HEK293 (cell line): ENCODE measurements around the gene CHMP4B.

ENCODE experiments used
- CTCF ChIA-PET: fragments of 350-600 bp; formaldehyde crosslinking; extraction: SDS; loops from one replicate; lab custom pipeline; 2021; ENCODE audit warnings: antibody characterized with exemption; lab: Yijun Ruan, JAX
- POLR2A ChIA-PET: fragments of 300-600 bp; formaldehyde crosslinking; extraction: SDS; loops from one replicate; lab custom pipeline; 2020; ENCODE audit warnings: antibody characterized with exemption, inconsistent platforms; lab: Yijun Ruan, JAX
- H3K27ac ChIP-seq: fragments of 200-500 bp; sonication (Bioruptor generic); 2 replicates; pipeline ENCODE4 v1.5.1; 2014; ENCODE audit warnings: low read depth, low read length, control low read depth, inconsistent platforms; ENCODE audit errors: extremely low read depth
- H3K36me3 ChIP-seq, 2 experiments: fragments of 200-500 bp in 1 of 2; sonication (Bioruptor generic) in 1 of 2; 1 replicate in 1 of 2; 2 replicates in 1 of 2; pipeline ENCODE4 v1.5.1; 2014 to 2017; ENCODE audit warnings: inconsistent platforms in 2 of 2, low read length in 2 of 2; ENCODE audit not compliant: control insufficient read depth in 2 of 2, insufficient read depth in 1 of 2
- H3K4me1 ChIP-seq: fragments of 200-500 bp; sonication (Bioruptor generic); 2 replicates; pipeline ENCODE4 v1.5.1; 2014; ENCODE audit warnings: mild to moderate bottlenecking, low read length, inconsistent platforms; ENCODE audit not compliant: control insufficient read depth, insufficient read depth
- H3K4me3 ChIP-seq: 2 replicates; pipeline ENCODE4 v1.5.1; 2011; ENCODE audit warnings: low read depth, mild to moderate bottlenecking, control low read depth, low read length, moderate library complexity
- H3K9me3 ChIP-seq: fragments of 200-500 bp; sonication (Bioruptor generic); 2 replicates; pipeline ENCODE4 v1.5.1; 2014; ENCODE audit warnings: low read depth, low read length, inconsistent platforms; ENCODE audit not compliant: control insufficient read depth, insufficient read depth
- BCL11A ChIP-seq: fragments of 450-650 bp; formaldehyde crosslinking; IDR thresholded peaks from 2 replicates; pipeline ENCODE4 v1.5.1; 2016; ENCODE audit warnings: low read depth, missing biosample characterization, missing genetic modification characterization
- FEZF1 ChIP-seq: fragments of 450-650 bp; formaldehyde crosslinking; IDR thresholded peaks from 2 replicates; pipeline ENCODE4 v1.5.1; 2016; ENCODE audit warnings: missing biosample characterization, missing genetic modification characterization
- KLF9 ChIP-seq: fragments of 450-650 bp; formaldehyde crosslinking; IDR thresholded peaks from 2 replicates; pipeline ENCODE4 v1.5.1; 2016; ENCODE audit warnings: missing biosample characterization, missing genetic modification characterization, low read depth
- TCF7L2 ChIP-seq: IDR thresholded peaks from 2 replicates; pipeline ENCODE4 v1.6.1; 2011; ENCODE audit warnings: low read depth, mild to moderate bottlenecking, inconsistent platforms, low read length, moderate library complexity, borderline replicate concordance
- WT1 ChIP-seq: fragments of 450-650 bp; formaldehyde crosslinking; IDR thresholded peaks from 2 replicates; pipeline ENCODE4 v1.5.1; 2016; ENCODE audit warnings: missing biosample characterization, missing genetic modification characterization
- YY1 ChIP-seq: fragments of 450-650 bp; formaldehyde crosslinking; IDR thresholded peaks from 2 replicates; pipeline ENCODE4 v1.5.1; 2018; ENCODE audit warnings: missing biosample characterization, missing genetic modification characterization
- ZBTB20 ChIP-seq: fragments of 450-650 bp; formaldehyde crosslinking; IDR thresholded peaks from 2 replicates; pipeline ENCODE4 v1.5.1; 2016; ENCODE audit warnings: missing biosample characterization, missing genetic modification characterization
- ZBTB21 ChIP-seq: fragments of 450-650 bp; formaldehyde crosslinking; IDR thresholded peaks from 2 replicates; pipeline ENCODE4 v1.5.1; 2017; ENCODE audit warnings: missing biosample characterization, missing genetic modification characterization
- ZNF157 ChIP-seq: fragments of 450-650 bp; formaldehyde crosslinking; IDR thresholded peaks from 2 replicates; pipeline ENCODE4 v1.5.1; 2016; ENCODE audit warnings: missing biosample characterization, missing genetic modification characterization
- ZNF16 ChIP-seq: fragments of 450-650 bp; formaldehyde crosslinking; IDR thresholded peaks from 2 replicates; pipeline ENCODE4 v1.5.1; 2016; ENCODE audit warnings: low read depth, missing biosample characterization, missing genetic modification characterization
- ZNF19 ChIP-seq: fragments of 450-650 bp; formaldehyde crosslinking; IDR thresholded peaks from 2 replicates; pipeline ENCODE4; 2016; ENCODE audit warnings: missing biosample characterization, missing genetic modification characterization, low read depth
- ZNF302 ChIP-seq: fragments of 450-650 bp; formaldehyde crosslinking; IDR thresholded peaks from 2 replicates; pipeline ENCODE4 v1.5.1; 2016; ENCODE audit warnings: missing biosample characterization, missing genetic modification characterization, low read depth
- ZNF37A ChIP-seq: fragments of 450-650 bp; IDR thresholded peaks from 2 replicates; pipeline ENCODE4 v1.5.1; 2018; ENCODE audit warnings: missing biosample characterization, missing genetic modification characterization
- ZNF423 ChIP-seq: fragments of 450-650 bp; formaldehyde crosslinking; IDR thresholded peaks from 2 replicates; pipeline ENCODE4 v1.5.1; 2016; ENCODE audit warnings: missing biosample characterization, missing genetic modification characterization
- ZNF433 ChIP-seq: fragments of 450-650 bp; formaldehyde crosslinking; IDR thresholded peaks from 2 replicates; pipeline ENCODE4 v1.5.1; 2016; ENCODE audit warnings: missing biosample characterization, missing genetic modification characterization, low read depth
- ZNF510 ChIP-seq: fragments of 450-650 bp; formaldehyde crosslinking; IDR thresholded peaks from 2 replicates; pipeline ENCODE4 v1.5.1; 2018; ENCODE audit warnings: mild to moderate bottlenecking, missing genetic modification characterization, missing biosample characterization; ENCODE audit not compliant: insufficient replicate concordance
- ZNF629 ChIP-seq: fragments of 450-650 bp; formaldehyde crosslinking; IDR thresholded peaks from 2 replicates; pipeline ENCODE4 v1.5.1; 2017; ENCODE audit warnings: missing biosample characterization, missing genetic modification characterization
- ZNF660 ChIP-seq: fragments of 450-650 bp; IDR thresholded peaks from 2 replicates; pipeline ENCODE4 v1.5.1; 2018; ENCODE audit warnings: missing biosample characterization, mild to moderate bottlenecking, missing genetic modification characterization
- ZNF664 ChIP-seq: fragments of 450-650 bp; formaldehyde crosslinking; IDR thresholded peaks from 2 replicates; pipeline ENCODE4 v1.5.1; 2016; ENCODE audit warnings: missing biosample characterization, missing genetic modification characterization
- ZNF843 ChIP-seq: fragments of 450-650 bp; formaldehyde crosslinking; IDR thresholded peaks from 2 replicates; pipeline ENCODE4 v1.5.1; 2016; ENCODE audit warnings: missing biosample characterization, missing genetic modification characterization
- TF ChIP-seq, protein P1 (sequence below): fragments of 450-650 bp; formaldehyde crosslinking; IDR thresholded peaks from 2 replicates; pipeline ENCODE4 v1.5.1; 2016; ENCODE audit warnings: missing biosample characterization, missing genetic modification characterization
- TF ChIP-seq, protein P2 (sequence below): fragments of 450-650 bp; formaldehyde crosslinking; IDR thresholded peaks from 2 replicates; pipeline ENCODE4 v1.5.1; 2016; ENCODE audit warnings: missing biosample characterization, missing genetic modification characterization
- TF ChIP-seq, protein P3 (sequence below): fragments of 450-650 bp; formaldehyde crosslinking; IDR thresholded peaks from 2 replicates; pipeline ENCODE4 v1.5.1; 2016; ENCODE audit warnings: missing biosample characterization, missing genetic modification characterization
- TF ChIP-seq, protein P4 (sequence below): fragments of 450-650 bp; formaldehyde crosslinking; IDR thresholded peaks from 2 replicates; pipeline ENCODE4 v1.5.1; 2016; ENCODE audit warnings: missing biosample characterization, missing genetic modification characterization
- TF ChIP-seq, protein P5 (sequence below): fragments of 450-650 bp; formaldehyde crosslinking; IDR thresholded peaks from 2 replicates; pipeline ENCODE4 v1.5.1; 2016; ENCODE audit warnings: missing biosample characterization, missing genetic modification characterization, low read depth
- TF ChIP-seq, protein P6 (sequence below): fragments of 450-650 bp; formaldehyde crosslinking; IDR thresholded peaks from 2 replicates; pipeline ENCODE4 v1.5.1; 2016; ENCODE audit warnings: missing biosample characterization, missing genetic modification characterization
- TF ChIP-seq, protein P7 (sequence below): fragments of 450-650 bp; formaldehyde crosslinking; IDR thresholded peaks from 2 replicates; pipeline ENCODE4 v1.5.1; 2017; ENCODE audit warnings: missing biosample characterization, mild to moderate bottlenecking, missing genetic modification characterization, moderate library complexity

CHMP4B gene

DNA sequence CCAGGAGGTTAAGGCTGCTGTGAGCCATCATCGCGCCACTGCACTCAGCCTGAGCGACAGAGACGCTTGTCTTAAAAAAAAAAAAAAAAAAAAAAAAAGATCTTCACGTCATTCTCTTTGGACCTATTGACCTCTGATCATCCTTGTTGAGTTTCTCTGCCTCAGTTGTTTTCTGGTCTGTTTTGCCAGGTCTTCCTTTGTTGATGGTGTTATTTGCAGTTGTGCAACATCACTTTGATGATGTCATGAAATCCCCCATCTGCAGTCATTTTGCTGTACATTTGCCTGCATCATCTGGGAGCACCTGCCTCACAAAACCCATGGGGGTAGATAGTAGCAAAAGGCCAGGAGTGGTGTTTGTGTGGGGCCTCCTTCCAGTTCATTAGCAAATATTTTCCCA is 39.2 kb upstream of the CHMP4B start:
- peaks cover 0 to 3% of the 10 kb centered on the region in 2 experiments; a peak in 2 of 3 replicates for H3K36me3 ChIP-seq
- no peak overlapping the region for H3K4me3 ChIP-seq
- POLR2A ChIA-PET = no interaction called here
- no peak overlapping the region for H3K27ac ChIP-seq
- H3K4me1 ChIP-seq = no peaks in the 10 kb centered on the region
- no peaks in the 10 kb centered on the region for H3K9me3 ChIP-seq
- CTCF ChIA-PET = no interaction called here
- TF ChIP-seq ZNF660 (tag by site-specific recombination) (no peak), WT1 (tag by site-specific recombination) (no peak), ZNF157 (tag by site-specific recombination) (no peak), ZBTB21 (tag by site-specific recombination) (peak; percentile 42; the same call in 1 of the 2 replicates), YY1 (tag by site-specific recombination) (no peak), ZNF629 (peak; percentile 42; the same call in 1 of the 2 replicates), ZNF433 (tag by site-specific recombination) (no peak), ZNF16 (tag by site-specific recombination) (no peak), TCF7L2 (no peak), ZNF302 (no peak), ZNF19 (tag by site-specific recombination) (no peak), ZNF510 (tag by site-specific recombination) (no peak), FEZF1 (no peak), ZBTB20 (tag by site-specific recombination) (no peak), KLF9 (tag by site-specific recombination) (no peak), ZNF423 (tag by site-specific recombination) (no peak), ZNF664 (tag by site-specific recombination) (no peak), ZNF37A (no peak), BCL11A (tag by site-specific recombination) (no peak), ZNF843 (tag by site-specific recombination) (no peak)
- TF ChIP-seq, protein P1, sequence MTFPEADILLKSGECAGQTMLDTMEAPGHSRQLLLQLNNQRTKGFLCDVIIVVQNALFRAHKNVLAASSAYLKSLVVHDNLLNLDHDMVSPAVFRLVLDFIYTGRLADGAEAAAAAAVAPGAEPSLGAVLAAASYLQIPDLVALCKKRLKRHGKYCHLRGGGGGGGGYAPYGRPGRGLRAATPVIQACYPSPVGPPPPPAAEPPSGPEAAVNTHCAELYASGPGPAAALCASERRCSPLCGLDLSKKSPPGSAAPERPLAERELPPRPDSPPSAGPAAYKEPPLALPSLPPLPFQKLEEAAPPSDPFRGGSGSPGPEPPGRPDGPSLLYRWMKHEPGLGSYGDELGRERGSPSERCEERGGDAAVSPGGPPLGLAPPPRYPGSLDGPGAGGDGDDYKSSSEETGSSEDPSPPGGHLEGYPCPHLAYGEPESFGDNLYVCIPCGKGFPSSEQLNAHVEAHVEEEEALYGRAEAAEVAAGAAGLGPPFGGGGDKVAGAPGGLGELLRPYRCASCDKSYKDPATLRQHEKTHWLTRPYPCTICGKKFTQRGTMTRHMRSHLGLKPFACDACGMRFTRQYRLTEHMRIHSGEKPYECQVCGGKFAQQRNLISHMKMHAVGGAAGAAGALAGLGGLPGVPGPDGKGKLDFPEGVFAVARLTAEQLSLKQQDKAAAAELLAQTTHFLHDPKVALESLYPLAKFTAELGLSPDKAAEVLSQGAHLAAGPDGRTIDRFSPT (tag by site-specific recombination) = no peak
- TF ChIP-seq, protein P2, sequence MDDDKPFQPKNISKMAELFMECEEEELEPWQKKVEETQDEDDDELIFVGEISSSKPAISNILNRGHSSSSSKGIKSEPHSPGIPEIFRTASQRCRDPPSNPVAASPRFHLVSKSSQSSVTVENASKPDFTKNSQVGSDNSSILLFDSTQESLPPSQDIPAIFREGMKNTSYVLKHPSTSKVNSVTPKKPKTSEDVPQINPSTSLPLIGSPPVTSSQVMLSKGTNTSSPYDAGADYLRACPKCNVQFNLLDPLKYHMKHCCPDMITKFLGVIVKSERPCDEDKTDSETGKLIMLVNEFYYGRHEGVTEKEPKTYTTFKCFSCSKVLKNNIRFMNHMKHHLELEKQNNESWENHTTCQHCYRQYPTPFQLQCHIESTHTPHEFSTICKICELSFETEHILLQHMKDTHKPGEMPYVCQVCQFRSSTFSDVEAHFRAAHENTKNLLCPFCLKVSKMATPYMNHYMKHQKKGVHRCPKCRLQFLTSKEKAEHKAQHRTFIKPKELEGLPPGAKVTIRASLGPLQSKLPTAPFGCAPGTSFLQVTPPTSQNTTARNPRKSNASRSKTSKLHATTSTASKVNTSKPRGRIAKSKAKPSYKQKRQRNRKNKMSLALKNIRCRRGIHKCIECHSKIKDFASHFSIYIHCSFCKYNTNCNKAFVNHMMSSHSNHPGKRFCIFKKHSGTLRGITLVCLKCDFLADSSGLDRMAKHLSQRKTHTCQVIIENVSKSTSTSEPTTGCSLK (tag by site-specific recombination) = no peak
- TF ChIP-seq, protein P3, sequence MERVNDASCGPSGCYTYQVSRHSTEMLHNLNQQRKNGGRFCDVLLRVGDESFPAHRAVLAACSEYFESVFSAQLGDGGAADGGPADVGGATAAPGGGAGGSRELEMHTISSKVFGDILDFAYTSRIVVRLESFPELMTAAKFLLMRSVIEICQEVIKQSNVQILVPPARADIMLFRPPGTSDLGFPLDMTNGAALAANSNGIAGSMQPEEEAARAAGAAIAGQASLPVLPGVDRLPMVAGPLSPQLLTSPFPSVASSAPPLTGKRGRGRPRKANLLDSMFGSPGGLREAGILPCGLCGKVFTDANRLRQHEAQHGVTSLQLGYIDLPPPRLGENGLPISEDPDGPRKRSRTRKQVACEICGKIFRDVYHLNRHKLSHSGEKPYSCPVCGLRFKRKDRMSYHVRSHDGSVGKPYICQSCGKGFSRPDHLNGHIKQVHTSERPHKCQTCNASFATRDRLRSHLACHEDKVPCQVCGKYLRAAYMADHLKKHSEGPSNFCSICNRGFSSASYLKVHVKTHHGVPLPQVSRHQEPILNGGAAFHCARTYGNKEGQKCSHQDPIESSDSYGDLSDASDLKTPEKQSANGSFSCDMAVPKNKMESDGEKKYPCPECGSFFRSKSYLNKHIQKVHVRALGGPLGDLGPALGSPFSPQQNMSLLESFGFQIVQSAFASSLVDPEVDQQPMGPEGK (tag by site-specific recombination) = no peak
- TF ChIP-seq, protein P4, sequence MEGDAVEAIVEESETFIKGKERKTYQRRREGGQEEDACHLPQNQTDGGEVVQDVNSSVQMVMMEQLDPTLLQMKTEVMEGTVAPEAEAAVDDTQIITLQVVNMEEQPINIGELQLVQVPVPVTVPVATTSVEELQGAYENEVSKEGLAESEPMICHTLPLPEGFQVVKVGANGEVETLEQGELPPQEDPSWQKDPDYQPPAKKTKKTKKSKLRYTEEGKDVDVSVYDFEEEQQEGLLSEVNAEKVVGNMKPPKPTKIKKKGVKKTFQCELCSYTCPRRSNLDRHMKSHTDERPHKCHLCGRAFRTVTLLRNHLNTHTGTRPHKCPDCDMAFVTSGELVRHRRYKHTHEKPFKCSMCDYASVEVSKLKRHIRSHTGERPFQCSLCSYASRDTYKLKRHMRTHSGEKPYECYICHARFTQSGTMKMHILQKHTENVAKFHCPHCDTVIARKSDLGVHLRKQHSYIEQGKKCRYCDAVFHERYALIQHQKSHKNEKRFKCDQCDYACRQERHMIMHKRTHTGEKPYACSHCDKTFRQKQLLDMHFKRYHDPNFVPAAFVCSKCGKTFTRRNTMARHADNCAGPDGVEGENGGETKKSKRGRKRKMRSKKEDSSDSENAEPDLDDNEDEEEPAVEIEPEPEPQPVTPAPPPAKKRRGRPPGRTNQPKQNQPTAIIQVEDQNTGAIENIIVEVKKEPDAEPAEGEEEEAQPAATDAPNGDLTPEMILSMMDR (tag by site-specific recombination) = no peak
- TF ChIP-seq, protein P5, sequence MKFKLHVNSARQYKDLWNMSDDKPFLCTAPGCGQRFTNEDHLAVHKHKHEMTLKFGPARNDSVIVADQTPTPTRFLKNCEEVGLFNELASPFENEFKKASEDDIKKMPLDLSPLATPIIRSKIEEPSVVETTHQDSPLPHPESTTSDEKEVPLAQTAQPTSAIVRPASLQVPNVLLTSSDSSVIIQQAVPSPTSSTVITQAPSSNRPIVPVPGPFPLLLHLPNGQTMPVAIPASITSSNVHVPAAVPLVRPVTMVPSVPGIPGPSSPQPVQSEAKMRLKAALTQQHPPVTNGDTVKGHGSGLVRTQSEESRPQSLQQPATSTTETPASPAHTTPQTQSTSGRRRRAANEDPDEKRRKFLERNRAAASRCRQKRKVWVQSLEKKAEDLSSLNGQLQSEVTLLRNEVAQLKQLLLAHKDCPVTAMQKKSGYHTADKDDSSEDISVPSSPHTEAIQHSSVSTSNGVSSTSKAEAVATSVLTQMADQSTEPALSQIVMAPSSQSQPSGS (tag by site-specific recombination) = peak; percentile 57
- TF ChIP-seq, protein P6, sequence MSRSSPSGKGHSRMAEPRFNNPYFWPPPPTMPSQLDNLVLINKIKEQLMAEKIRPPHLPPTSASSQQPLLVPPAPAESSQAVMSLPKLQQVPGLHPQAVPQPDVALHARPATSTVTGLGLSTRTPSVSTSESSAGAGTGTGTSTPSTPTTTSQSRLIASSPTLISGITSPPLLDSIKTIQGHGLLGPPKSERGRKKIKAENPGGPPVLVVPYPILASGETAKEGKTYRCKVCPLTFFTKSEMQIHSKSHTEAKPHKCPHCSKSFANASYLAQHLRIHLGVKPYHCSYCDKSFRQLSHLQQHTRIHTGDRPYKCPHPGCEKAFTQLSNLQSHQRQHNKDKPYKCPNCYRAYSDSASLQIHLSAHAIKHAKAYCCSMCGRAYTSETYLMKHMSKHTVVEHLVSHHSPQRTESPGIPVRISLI (tag by site-specific recombination) = peak; percentile 89
- TF ChIP-seq, protein P7, sequence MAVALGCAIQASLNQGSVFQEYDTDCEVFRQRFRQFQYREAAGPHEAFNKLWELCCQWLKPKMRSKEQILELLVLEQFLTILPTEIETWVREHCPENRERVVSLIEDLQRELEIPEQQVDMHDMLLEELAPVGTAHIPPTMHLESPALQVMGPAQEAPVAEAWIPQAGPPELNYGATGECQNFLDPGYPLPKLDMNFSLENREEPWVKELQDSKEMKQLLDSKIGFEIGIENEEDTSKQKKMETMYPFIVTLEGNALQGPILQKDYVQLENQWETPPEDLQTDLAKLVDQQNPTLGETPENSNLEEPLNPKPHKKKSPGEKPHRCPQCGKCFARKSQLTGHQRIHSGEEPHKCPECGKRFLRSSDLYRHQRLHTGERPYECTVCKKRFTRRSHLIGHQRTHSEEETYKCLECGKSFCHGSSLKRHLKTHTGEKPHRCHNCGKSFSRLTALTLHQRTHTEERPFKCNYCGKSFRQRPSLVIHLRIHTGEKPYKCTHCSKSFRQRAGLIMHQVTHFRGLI (tag by site-specific recombination) = no peak
